ENCODE results near the gene EEF1A2. TPM values are rescaled to one million over a fixed set of nuclear protein-coding genes. Genes with fewer than 3 reads are reported as not detected.

The EEF1A2 gene
- total and polyA plus RNA-seq, 2 donors (not counting 3 experiments of a cell fraction or from before 2014, with no cell fraction given): 2.7 to 3.4 TPM

DNA sequence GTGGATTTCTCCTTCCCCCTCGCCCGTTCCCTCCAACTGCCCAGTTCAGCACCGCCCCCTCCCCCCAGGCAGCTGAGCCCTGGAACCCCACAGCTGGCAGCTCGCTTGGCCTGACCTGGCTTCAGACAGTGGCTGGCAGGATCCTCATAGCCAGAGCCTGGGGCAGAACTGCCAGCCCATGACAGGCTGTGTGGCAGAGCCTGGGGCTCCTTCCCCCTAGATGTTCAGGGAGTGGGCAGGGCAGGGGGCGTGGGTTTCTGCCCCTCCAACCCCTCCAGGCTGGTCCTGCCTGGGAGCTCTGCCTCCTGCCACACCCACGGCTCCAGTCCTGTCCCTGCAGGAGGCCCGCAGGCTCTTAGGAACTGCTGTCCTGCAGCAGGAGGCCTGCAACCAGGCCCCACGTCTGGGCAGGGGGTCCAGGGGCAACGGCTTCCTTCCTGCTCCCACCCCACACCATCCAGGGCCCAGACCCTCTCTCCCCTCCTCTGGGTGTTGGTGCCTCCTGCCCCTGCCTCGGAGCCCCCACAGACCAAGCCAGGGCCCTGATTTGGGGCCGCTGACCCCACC, 16.8 kb downstream of the EEF1A2 start:
- dilution Hi-C loops (cut with MboI; ENCODE audit: extremely low pct_ligation_motif_present, low sequenced_read_pairs) (no loop called here), intact Hi-C loops (cut with micrococcal nuclease) (no loop called here)
- no TSS peak for BruUV-seq (replicated peaks)
- TF ChIP-seq POLR2A (IDR thresholded peaks at IDR 0.05; ENCODE audit: low read depth, low read length) (no peak), FOS (IDR thresholded peaks at IDR 0.05; ENCODE audit: borderline replicate concordance, insufficient read depth, low read length) (no peak), EZH2 (IDR thresholded peaks at IDR 0.05; ENCODE audit: borderline replicate concordance, low read depth, low read length, severe bottlenecking) (no peak), POLR2AphosphoS5 (IDR thresholded peaks at IDR 0.05; ENCODE audit: insufficient read depth, low read depth, low read length) (no peak), JUN (IDR thresholded peaks at IDR 0.05; ENCODE audit: borderline replicate concordance, insufficient read depth, insufficient read length, low read depth) (no peak), GATA2 (IDR thresholded peaks at IDR 0.05; ENCODE audit: insufficient read depth, insufficient read length, low read depth, low read length) (no peak), MYC (IDR thresholded peaks at IDR 0.05; ENCODE audit: low read depth, low read length) (no peak), MAX (IDR thresholded peaks at IDR 0.05; ENCODE audit: insufficient read depth, insufficient read length) (no peak)
- TF ChIP-seq, protein P1, sequence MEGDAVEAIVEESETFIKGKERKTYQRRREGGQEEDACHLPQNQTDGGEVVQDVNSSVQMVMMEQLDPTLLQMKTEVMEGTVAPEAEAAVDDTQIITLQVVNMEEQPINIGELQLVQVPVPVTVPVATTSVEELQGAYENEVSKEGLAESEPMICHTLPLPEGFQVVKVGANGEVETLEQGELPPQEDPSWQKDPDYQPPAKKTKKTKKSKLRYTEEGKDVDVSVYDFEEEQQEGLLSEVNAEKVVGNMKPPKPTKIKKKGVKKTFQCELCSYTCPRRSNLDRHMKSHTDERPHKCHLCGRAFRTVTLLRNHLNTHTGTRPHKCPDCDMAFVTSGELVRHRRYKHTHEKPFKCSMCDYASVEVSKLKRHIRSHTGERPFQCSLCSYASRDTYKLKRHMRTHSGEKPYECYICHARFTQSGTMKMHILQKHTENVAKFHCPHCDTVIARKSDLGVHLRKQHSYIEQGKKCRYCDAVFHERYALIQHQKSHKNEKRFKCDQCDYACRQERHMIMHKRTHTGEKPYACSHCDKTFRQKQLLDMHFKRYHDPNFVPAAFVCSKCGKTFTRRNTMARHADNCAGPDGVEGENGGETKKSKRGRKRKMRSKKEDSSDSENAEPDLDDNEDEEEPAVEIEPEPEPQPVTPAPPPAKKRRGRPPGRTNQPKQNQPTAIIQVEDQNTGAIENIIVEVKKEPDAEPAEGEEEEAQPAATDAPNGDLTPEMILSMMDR (IDR thresholded peaks at IDR 0.05; ENCODE audit: extremely low read depth in 1 of 2, insufficient read depth in 1 of 2, low read depth in 1 of 2, low read length in 2 of 2): no peak
- Histone ChIP-seq H3K4me1 (ENCODE audit: control insufficient read depth, extremely low read depth, insufficient read depth, low read length) (no peaks in the 10 kb centered on the region), H3K4me3 (replicated peaks in 1 of 3; ENCODE audit: insufficient read depth in 1 of 3, low read depth in 1 of 3, low read length in 3 of 3) (no peak overlapping the region), H3K27me3 (ENCODE audit: control insufficient read depth in 2 of 2, insufficient read depth in 2 of 2, low read length in 2 of 2) (peaks cover 0 to 2% of the 10 kb centered on the region in 2 experiments), H4K20me1 (replicated peaks; ENCODE audit: control insufficient read depth, extremely low read depth, insufficient read depth, low read length) (no peaks in the 10 kb centered on the region), H3K79me2 (ENCODE audit: control insufficient read depth, insufficient read depth, low read length) (no peaks in the 10 kb centered on the region), H3K9ac (replicated peaks; ENCODE audit: extremely low read depth, insufficient read depth, low read length) (no peak overlapping the region), H3K36me3 (ENCODE audit: control insufficient read depth in 2 of 2, extremely low read depth in 1 of 2, insufficient read depth in 2 of 2, low read length in 2 of 2) (no peaks in the 10 kb centered on the region), H3K9me1 (replicated peaks; ENCODE audit: control insufficient read depth, extremely low read depth, insufficient read depth, low read length) (no peaks in the 10 kb centered on the region), H3K9me3 (replicated peaks; ENCODE audit: control insufficient read depth, insufficient read depth, low read length) (no peaks in the 10 kb centered on the region), H3K27ac (ENCODE audit: insufficient read depth, low read depth, low read length) (no peak overlapping the region), H3K4me2 (ENCODE audit: insufficient read depth, low read length) (no peak overlapping the region), H2AFZ (ENCODE audit: low read depth, low read length) (no peak overlapping the region)
- ChIA-PET POLR2A (no interaction called here), CTCF (interaction anchor here (2.2 kb wide), 1 partner anchor 14 kb away, joined by 6 read pairs; no protein-coding TSS in a partner anchor)
- DNase-seq (ENCODE audit: low read depth, low spot score) (no peak), FAIRE-seq (no peak)

All from endothelial cell of umbilical vein (primary cell).